ENCODE measurements around the gene SLC38A10. TPM values are rescaled to one million over a fixed set of nuclear protein-coding genes. Genes with fewer than 3 reads are reported as not detected.

The SLC38A10 gene
- total and polyA plus RNA-seq, 2 of the 13 experiments (the other 11 are each of a cell fraction or from before 2014, with no cell fraction given) = 23.4 to 55.8 TPM

DNA sequence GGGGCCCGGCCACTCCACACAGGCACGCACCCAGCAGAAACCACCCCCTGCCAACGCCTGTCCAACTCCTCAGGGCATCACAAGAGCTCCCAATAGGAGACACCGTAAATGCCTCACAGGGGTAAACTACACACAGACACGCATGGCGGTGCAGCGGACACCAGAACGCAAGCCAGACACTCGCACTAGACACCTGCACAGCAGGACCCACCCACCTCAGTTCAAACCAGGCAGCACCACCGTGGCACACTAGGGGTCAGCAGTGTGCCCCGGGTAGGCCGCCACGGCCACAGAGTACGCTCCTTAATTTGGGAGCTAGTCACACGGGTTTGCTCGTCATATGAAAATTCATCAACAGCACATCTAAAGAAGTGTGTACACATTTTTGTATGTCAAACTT lies 3.4 kb downstream of the SLC38A10 start (continued):
- TF ChIP-seq TEAD3 (CRISPR knock-in tag; optimal IDR thresholded peaks at IDR 0.05; ENCODE audit: borderline replicate concordance) (peak; percentile 40), ZBTB4 (CRISPR knock-in tag; IDR thresholded peaks at IDR 0.05; ENCODE audit: borderline replicate concordance) (peak; percentile 88; the same call in 1 of the 2 replicates), NBN (conservative IDR thresholded peaks at IDR 0.05) (no peak), ZNF337 (CRISPR knock-in tag; IDR thresholded peaks at IDR 0.05; ENCODE audit: borderline replicate concordance, low read depth) (no peak)

- no peak overlapping the region for H3K4me2 ChIP-seq (ENCODE audit: low read depth, low read length)
- no peak overlapping the region for H3K4me3 ChIP-seq (replicated peaks in 1 of 3; ENCODE audit: insufficient read depth in 1 of 3, low read depth in 2 of 3, low read length in 3 of 3)
- TF ChIP-seq SAP130 (CRISPR knock-in tag; IDR thresholded peaks at IDR 0.05; ENCODE audit: low read depth) (no peak), RFX5 (IDR thresholded peaks at IDR 0.05; ENCODE audit: low read depth, low read length) (no peak), PTBP1 (IDR thresholded peaks at IDR 0.05; ENCODE audit: low read depth, low read length, poor library complexity, severe bottlenecking) (no peak), CEBPB (IDR thresholded peaks at IDR 0.05; ENCODE audit: borderline replicate concordance, low read depth, low read length) (no peak), ATF2 (CRISPR knock-in tag; IDR thresholded peaks at IDR 0.05) (no peak), MXI1 (IDR thresholded peaks at IDR 0.05; ENCODE audit: borderline replicate concordance, low read depth, low read length) (no peak), ZSCAN22 (CRISPR knock-in tag; IDR thresholded peaks at IDR 0.05) (no peak), HINFP (CRISPR knock-in tag; IDR thresholded peaks at IDR 0.05; ENCODE audit: low read depth) (no peak)
- TF ChIP-seq, protein P1, sequence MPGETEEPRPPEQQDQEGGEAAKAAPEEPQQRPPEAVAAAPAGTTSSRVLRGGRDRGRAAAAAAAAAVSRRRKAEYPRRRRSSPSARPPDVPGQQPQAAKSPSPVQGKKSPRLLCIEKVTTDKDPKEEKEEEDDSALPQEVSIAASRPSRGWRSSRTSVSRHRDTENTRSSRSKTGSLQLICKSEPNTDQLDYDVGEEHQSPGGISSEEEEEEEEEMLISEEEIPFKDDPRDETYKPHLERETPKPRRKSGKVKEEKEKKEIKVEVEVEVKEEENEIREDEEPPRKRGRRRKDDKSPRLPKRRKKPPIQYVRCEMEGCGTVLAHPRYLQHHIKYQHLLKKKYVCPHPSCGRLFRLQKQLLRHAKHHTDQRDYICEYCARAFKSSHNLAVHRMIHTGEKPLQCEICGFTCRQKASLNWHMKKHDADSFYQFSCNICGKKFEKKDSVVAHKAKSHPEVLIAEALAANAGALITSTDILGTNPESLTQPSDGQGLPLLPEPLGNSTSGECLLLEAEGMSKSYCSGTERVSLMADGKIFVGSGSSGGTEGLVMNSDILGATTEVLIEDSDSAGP (CRISPR knock-in tag; IDR thresholded peaks at IDR 0.05; ENCODE audit: borderline replicate concordance) = no peak
- POLR2A ChIA-PET = no interaction called here
- CTCF ChIA-PET (ENCODE audit: low intra/inter-chr PET ratio, low total read pairs) = no interaction called here
- peaks cover 15 to 43% of the 10 kb centered on the region in 2 experiments for H3K36me3 ChIP-seq (replicated peaks in 1 of 2; ENCODE audit: control insufficient read depth in 1 of 2, insufficient read depth in 2 of 2, low read length in 2 of 2)
- peaks cover 31% of the 10 kb centered on the region for H3K79me2 ChIP-seq (ENCODE audit: insufficient read depth, low read length)
- H3K27me3 ChIP-seq (ENCODE audit: control insufficient read depth in 1 of 2, insufficient read depth in 2 of 2, low read length in 2 of 2) = no peaks in the 10 kb centered on the region
- intact Hi-C loops (cut with micrococcal nuclease; ENCODE audit: unreplicated experiment) = no loop called here
- no TSS peak for BruUV-seq (replicated peaks)
- no peak for DNase-seq (ENCODE audit: low spot score)
- no peak overlapping the region for H2AFZ ChIP-seq (ENCODE audit: low read length)
- H4K20me1 ChIP-seq (ENCODE audit: insufficient read depth, low read length) = peaks cover 4% of the 10 kb centered on the region; the same call in 1 of the 2 replicates
- H3K4me1 ChIP-seq (ENCODE audit: insufficient read depth, low read length) = peaks cover 18% of the 10 kb centered on the region
- no peak for FAIRE-seq
- 95% methylated on average over 5 of the region's 5 CpGs for WGBS (ENCODE audit: low lambda C conversion rate)
- no peak for ATAC-seq
- no peaks in the 10 kb centered on the region for H3K9me3 ChIP-seq (ENCODE audit: low read length)
- H3K9ac ChIP-seq (ENCODE audit: insufficient read depth, low read depth, low read length) = no peak overlapping the region
- in situ Hi-C loops (cut with HindIII; ENCODE audit: extremely low pct_ligation_motif_present, low pct_unique_long_range_greater_than_20kb) = no loop called here
- no peak overlapping the region for H3K27ac ChIP-seq (ENCODE audit: extremely low read length, insufficient read depth, low read length)
Measured at GRCh38 chr17:81290230-81290629, 4.9 kb downstream of the SLC38A10 start.

All from HepG2 (cell line).